D721Med (cell line): Measurements from ENCODE around the gene BNC2.

Source experiments
- DNase-seq: peaks from one replicate; pipeline ENCODE4 v3.0.0; 2011; ENCODE audit warnings: low spot score; ENCODE audit not compliant: insufficient read length
- FAIRE-seq: peaks from 2 replicates; lab custom pipeline; 2011; peaks lifted over from hg19 to GRCh38; lab: Jason Lieb, UNC
- TF ChIP-seq, protein P1 (sequence below): IDR thresholded peaks from 2 replicates; pipeline ENCODE4 v1.5.1; 2012; ENCODE audit warnings: mild to moderate bottlenecking, control low read depth; ENCODE audit not compliant: insufficient read depth; ENCODE audit errors: missing control alignments

BNC2 gene

DNA sequence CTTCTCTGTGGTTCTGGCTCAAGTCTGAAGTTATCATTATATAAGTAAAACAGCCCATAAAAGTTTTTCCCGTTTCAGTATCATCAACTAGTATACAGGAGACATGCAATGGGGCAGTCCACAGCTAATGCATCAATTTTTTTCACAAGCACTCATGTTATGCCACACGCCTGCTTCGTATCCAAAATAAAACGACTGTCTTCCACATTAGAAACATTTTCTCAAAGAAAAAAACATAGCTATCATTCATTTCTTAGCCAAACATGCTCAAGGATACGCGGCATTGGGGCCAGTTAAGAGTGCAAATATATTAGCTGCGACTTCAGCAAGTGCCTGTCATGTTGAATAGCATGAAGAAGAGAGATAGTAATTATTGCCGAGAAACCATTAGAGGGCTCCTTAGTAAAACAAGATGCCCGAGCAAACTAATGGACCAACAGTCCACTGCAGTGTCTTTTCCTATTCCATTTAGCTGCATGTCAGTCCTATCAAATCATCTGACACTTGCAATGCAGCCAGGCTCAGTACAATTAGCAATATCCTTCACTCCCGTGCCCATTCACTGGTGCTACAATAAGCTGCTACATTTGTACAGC, 68.5 kb downstream of the BNC2 start:
- DNase-seq (no peak), FAIRE-seq (no peak)
- TF ChIP-seq, protein P1, sequence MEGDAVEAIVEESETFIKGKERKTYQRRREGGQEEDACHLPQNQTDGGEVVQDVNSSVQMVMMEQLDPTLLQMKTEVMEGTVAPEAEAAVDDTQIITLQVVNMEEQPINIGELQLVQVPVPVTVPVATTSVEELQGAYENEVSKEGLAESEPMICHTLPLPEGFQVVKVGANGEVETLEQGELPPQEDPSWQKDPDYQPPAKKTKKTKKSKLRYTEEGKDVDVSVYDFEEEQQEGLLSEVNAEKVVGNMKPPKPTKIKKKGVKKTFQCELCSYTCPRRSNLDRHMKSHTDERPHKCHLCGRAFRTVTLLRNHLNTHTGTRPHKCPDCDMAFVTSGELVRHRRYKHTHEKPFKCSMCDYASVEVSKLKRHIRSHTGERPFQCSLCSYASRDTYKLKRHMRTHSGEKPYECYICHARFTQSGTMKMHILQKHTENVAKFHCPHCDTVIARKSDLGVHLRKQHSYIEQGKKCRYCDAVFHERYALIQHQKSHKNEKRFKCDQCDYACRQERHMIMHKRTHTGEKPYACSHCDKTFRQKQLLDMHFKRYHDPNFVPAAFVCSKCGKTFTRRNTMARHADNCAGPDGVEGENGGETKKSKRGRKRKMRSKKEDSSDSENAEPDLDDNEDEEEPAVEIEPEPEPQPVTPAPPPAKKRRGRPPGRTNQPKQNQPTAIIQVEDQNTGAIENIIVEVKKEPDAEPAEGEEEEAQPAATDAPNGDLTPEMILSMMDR: no peak

DNA sequence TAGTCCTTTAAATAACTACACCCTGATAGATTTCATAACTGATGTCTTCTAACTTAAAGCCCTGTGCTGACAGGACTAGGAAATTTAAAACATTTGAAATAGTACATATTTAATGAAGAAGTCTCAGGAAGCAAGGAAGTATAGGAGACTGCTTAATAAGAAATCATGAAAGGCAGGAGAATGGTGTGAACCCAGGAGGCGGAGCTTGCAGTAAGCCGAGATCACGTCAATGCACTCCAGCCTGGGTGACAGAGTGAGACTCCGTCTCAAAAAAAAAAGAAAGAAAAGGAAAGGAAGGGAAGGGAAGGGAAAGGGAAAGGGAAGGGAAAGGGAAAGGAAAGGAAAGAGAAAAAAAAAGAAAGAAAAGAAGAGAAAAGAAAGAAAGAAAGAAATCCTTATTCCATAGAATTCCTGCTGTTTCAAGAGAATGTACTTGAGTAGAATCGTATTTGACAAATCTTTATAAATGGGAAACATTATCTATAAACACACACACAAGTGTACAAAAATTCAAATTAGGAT, 74.1 kb downstream of the BNC2 start:
- DNase-seq: no peak
- no peak for FAIRE-seq
- TF ChIP-seq, protein P1: no peak

DNA sequence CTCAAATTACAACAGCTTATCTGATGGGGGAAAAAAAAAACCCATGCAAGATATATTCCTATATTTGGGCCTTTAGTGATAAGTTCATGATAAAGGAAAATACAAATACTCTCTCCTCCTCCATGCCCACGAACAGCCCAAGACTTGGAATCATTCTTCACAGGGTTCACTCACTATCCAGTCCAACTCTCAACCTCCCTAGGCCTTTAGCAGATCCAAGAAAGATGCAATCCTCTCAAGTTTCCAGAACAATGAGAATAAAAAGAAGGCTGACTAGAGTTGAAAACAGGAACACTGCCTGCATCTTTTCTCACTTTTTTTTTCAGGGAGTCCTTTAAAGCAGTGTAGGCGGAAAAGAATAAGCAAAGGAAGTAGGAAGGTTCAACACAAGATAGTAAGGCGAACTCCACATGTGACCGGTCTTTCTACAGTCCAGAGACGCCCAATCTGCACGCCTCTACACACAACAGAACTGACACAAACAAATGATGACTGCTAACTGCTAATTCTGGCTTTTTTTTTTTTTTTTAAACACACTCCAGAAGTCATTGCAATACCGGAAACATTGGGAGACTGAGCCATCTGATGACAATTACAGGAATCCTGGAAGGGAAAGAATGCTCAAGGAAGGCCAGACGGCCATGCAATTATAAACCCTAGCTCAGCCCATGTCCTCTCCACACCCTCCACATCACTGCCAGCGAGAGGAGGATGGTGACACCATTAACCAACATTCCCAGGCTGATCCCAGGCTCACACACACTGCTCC, 75.4 kb downstream of the BNC2 start:
- TF ChIP-seq, protein P1: no peak
- DNase-seq (no peak), FAIRE-seq (no peak)

- TF ChIP-seq, protein P1: no peak
- FAIRE-seq (no peak), DNase-seq (no peak)
These were observed 76.4 kb downstream of the BNC2 start for GRCh38 chr9:16794103-16794502.

GRCh38 chr9:16787724-16788123, 82.7 kb downstream of the BNC2 start:
- DNase-seq (no peak), FAIRE-seq (no peak)
- TF ChIP-seq, protein P1: no peak

GRCh38 chr9:16784002-16784401, 86.5 kb downstream of the BNC2 start:
- DNase-seq (no peak), FAIRE-seq (no peak)
- TF ChIP-seq, protein P1: no peak

GRCh38 chr9:16782490-16782889, 88.0 kb downstream of the BNC2 start:
- DNase-seq (no peak), FAIRE-seq (no peak)
- TF ChIP-seq, protein P1: no peak
